ENCODE results near the gene NRGN. TPM values are rescaled to one million over a fixed set of nuclear protein-coding genes. Genes with fewer than 3 reads are reported as not detected.

The NRGN gene
- total RNA-seq, 1 donor from 2014 or later = not detected

- no peaks in the 10 kb centered on the region for H3K36me3 ChIP-seq (ENCODE audit: control insufficient read depth in 3 of 3, insufficient read depth in 3 of 3, low read length in 3 of 3)
- peaks cover 46 to 71% (median 63%) of the 10 kb centered on the region in 3 donors for H3K27me3 ChIP-seq (ENCODE audit: control insufficient read depth in 3 of 3, insufficient read depth in 3 of 3, low read length in 3 of 3)
- no peaks in the 10 kb centered on the region for H3K9me3 ChIP-seq (ENCODE audit: control insufficient read depth in 3 of 3, low read length in 3 of 3)
- H3K4me1 ChIP-seq (ENCODE audit: control insufficient read depth in 3 of 3, insufficient read depth in 3 of 3, low read length in 3 of 3) = peaks cover 20 to 23% (median 22%) of the 10 kb centered on the region in 3 donors
- no peak overlapping the region for H3K9ac ChIP-seq (ENCODE audit: low read depth in 1 of 3, low read length in 3 of 3)
- H3K4me3 ChIP-seq (ENCODE audit: low read length in 3 of 3) = no peak overlapping the region
- H3K27ac ChIP-seq (ENCODE audit: low read depth, low read length) = no peak overlapping the region
Measured at GRCh38 chr11:124747406-124748099, 7.8 kb downstream of the NRGN start.

GRCh38 chr11:124748100-124748418 is 8.3 kb downstream of the NRGN start:
- no peak overlapping the region for H3K27ac ChIP-seq (ENCODE audit: low read depth, low read length)
- H3K9ac ChIP-seq (ENCODE audit: low read depth in 1 of 3, low read length in 3 of 3) = no peak overlapping the region
- H3K36me3 ChIP-seq (ENCODE audit: control insufficient read depth in 3 of 3, insufficient read depth in 3 of 3, low read length in 3 of 3) = no peaks in the 10 kb centered on the region
- H3K9me3 ChIP-seq (ENCODE audit: control insufficient read depth in 3 of 3, low read length in 3 of 3) = no peaks in the 10 kb centered on the region
- peaks cover 20 to 23% (median 22%) of the 10 kb centered on the region in 3 donors for H3K4me1 ChIP-seq (ENCODE audit: control insufficient read depth in 3 of 3, insufficient read depth in 3 of 3, low read length in 3 of 3)
- no peak overlapping the region for H3K4me3 ChIP-seq (ENCODE audit: low read length in 3 of 3)
- H3K27me3 ChIP-seq (ENCODE audit: control insufficient read depth in 3 of 3, insufficient read depth in 3 of 3, low read length in 3 of 3) = peaks cover 42 to 69% (median 58%) of the 10 kb centered on the region in 3 donors

GRCh38 chr11:124748481-124749343 is 9.0 kb downstream of the NRGN start:
- H3K4me3 ChIP-seq (ENCODE audit: low read length in 3 of 3) = no peak overlapping the region
- H3K27ac ChIP-seq (ENCODE audit: low read depth, low read length) = no peak overlapping the region
- H3K9ac ChIP-seq (ENCODE audit: low read depth in 1 of 3, low read length in 3 of 3) = no peak overlapping the region
- peaks cover 42 to 63% (median 56%) of the 10 kb centered on the region in 3 donors for H3K27me3 ChIP-seq (ENCODE audit: control insufficient read depth in 3 of 3, insufficient read depth in 3 of 3, low read length in 3 of 3)
- no peaks in the 10 kb centered on the region for H3K9me3 ChIP-seq (ENCODE audit: control insufficient read depth in 3 of 3, low read length in 3 of 3)
- no peaks in the 10 kb centered on the region for H3K36me3 ChIP-seq (ENCODE audit: control insufficient read depth in 3 of 3, insufficient read depth in 3 of 3, low read length in 3 of 3)
- H3K4me1 ChIP-seq (ENCODE audit: control insufficient read depth in 3 of 3, insufficient read depth in 3 of 3, low read length in 3 of 3) = peaks cover 20 to 27% (median 22%) of the 10 kb centered on the region in 3 donors

- H3K27me3 ChIP-seq (ENCODE audit: control insufficient read depth in 3 of 3, insufficient read depth in 3 of 3, low read length in 3 of 3) = peaks cover 42 to 56% (median 51%) of the 10 kb centered on the region in 3 donors
- no peak overlapping the region for H3K27ac ChIP-seq (ENCODE audit: low read depth, low read length)
- no peaks in the 10 kb centered on the region for H3K9me3 ChIP-seq (ENCODE audit: control insufficient read depth in 3 of 3, low read length in 3 of 3)
- H3K9ac ChIP-seq (ENCODE audit: low read depth in 1 of 3, low read length in 3 of 3) = no peak overlapping the region
- no peak overlapping the region for H3K4me3 ChIP-seq (ENCODE audit: low read length in 3 of 3)
- peaks cover 0 to 5% (median 4%) of the 10 kb centered on the region in 3 donors for H3K36me3 ChIP-seq (ENCODE audit: control insufficient read depth in 3 of 3, insufficient read depth in 3 of 3, low read length in 3 of 3)
- peaks cover 20 to 34% (median 22%) of the 10 kb centered on the region in 3 donors for H3K4me1 ChIP-seq (ENCODE audit: control insufficient read depth in 3 of 3, insufficient read depth in 3 of 3, low read length in 3 of 3)
Measured at GRCh38 chr11:124749912-124750311, 10.2 kb downstream of the NRGN start.

GRCh38 chr11:124751391-124751740 is 11.6 kb downstream of the NRGN start:
- H3K4me1 ChIP-seq (ENCODE audit: control insufficient read depth in 3 of 3, insufficient read depth in 3 of 3, low read length in 3 of 3) = peaks cover 16 to 30% (median 20%) of the 10 kb centered on the region in 3 donors

GRCh38 chr11:124751741-124752470 is 12.2 kb downstream of the NRGN start, which contains the start of gene VSIG2:
Gene VSIG2, minus strand, starts transcription at chr11:124752255. Its CDS starts 118 bp downstream, at chr11:124752137.
- Histone ChIP-seq H3K36me3 (ENCODE audit: control insufficient read depth in 3 of 3, insufficient read depth in 3 of 3, low read length in 3 of 3) (peaks cover 0 to 8% (median 4%) of the 10 kb centered on the region in 3 donors), H3K27me3 (ENCODE audit: control insufficient read depth in 3 of 3, insufficient read depth in 3 of 3, low read length in 3 of 3) (peaks cover 34 to 49% (median 45%) of the 10 kb centered on the region in 3 donors), H3K4me3 (ENCODE audit: low read length in 3 of 3) (no peak within 1 kb of the TSS), H3K9me3 (ENCODE audit: control insufficient read depth in 3 of 3, low read length in 3 of 3) (no peaks in the 10 kb centered on the region), H3K9ac (ENCODE audit: low read depth in 1 of 3, low read length in 3 of 3) (no peak within 1 kb of the TSS), H3K27ac (ENCODE audit: low read depth, low read length) (no peak within 1 kb of the TSS), H3K4me1 (ENCODE audit: control insufficient read depth in 3 of 3, insufficient read depth in 3 of 3, low read length in 3 of 3) (peaks cover 14 to 31% (median 17%) of the 10 kb centered on the region in 3 donors)

More at GRCh38 chr11:124751391-124751740, 11.6 kb downstream of the NRGN start:
- Histone ChIP-seq H3K27ac (ENCODE audit: low read depth, low read length) (no peak overlapping the region), H3K27me3 (ENCODE audit: control insufficient read depth in 3 of 3, insufficient read depth in 3 of 3, low read length in 3 of 3) (peaks cover 34 to 48% (median 44%) of the 10 kb centered on the region in 3 donors), H3K36me3 (ENCODE audit: control insufficient read depth in 3 of 3, insufficient read depth in 3 of 3, low read length in 3 of 3) (peaks cover 0 to 8% (median 4%) of the 10 kb centered on the region in 3 donors), H3K4me3 (ENCODE audit: low read length in 3 of 3) (no peak overlapping the region), H3K9me3 (ENCODE audit: control insufficient read depth in 3 of 3, low read length in 3 of 3) (no peaks in the 10 kb centered on the region), H3K9ac (ENCODE audit: low read depth in 1 of 3, low read length in 3 of 3) (no peak overlapping the region)

GRCh38 chr11:124752471-124753102 is 12.8 kb downstream of the NRGN start:
- peaks cover 12 to 32% (median 14%) of the 10 kb centered on the region in 3 donors for H3K4me1 ChIP-seq (ENCODE audit: control insufficient read depth in 3 of 3, insufficient read depth in 3 of 3, low read length in 3 of 3)
- H3K9ac ChIP-seq (ENCODE audit: low read depth in 1 of 3, low read length in 3 of 3) = no peak overlapping the region
- H3K9me3 ChIP-seq (ENCODE audit: control insufficient read depth in 3 of 3, low read length in 3 of 3) = no peaks in the 10 kb centered on the region
- H3K36me3 ChIP-seq (ENCODE audit: control insufficient read depth in 3 of 3, insufficient read depth in 3 of 3, low read length in 3 of 3) = peaks cover 0 to 8% (median 4%) of the 10 kb centered on the region in 3 donors
- H3K27ac ChIP-seq (ENCODE audit: low read depth, low read length) = no peak overlapping the region
- H3K4me3 ChIP-seq (ENCODE audit: low read length in 3 of 3) = no peak overlapping the region
- H3K27me3 ChIP-seq (ENCODE audit: control insufficient read depth in 3 of 3, insufficient read depth in 3 of 3, low read length in 3 of 3) = peaks cover 39 to 51% (median 50%) of the 10 kb centered on the region in 3 donors

- Histone ChIP-seq H3K36me3 (ENCODE audit: control insufficient read depth in 3 of 3, insufficient read depth in 3 of 3, low read length in 3 of 3) (peaks cover 0 to 8% (median 4%) of the 10 kb centered on the region in 3 donors), H3K9ac (ENCODE audit: low read depth in 1 of 3, low read length in 3 of 3) (no peak overlapping the region), H3K27me3 (ENCODE audit: control insufficient read depth in 3 of 3, insufficient read depth in 3 of 3, low read length in 3 of 3) (peaks cover 42 to 54% (median 52%) of the 10 kb centered on the region in 3 donors), H3K4me3 (ENCODE audit: low read length in 3 of 3) (no peak overlapping the region), H3K27ac (ENCODE audit: low read depth, low read length) (no peak overlapping the region), H3K9me3 (ENCODE audit: control insufficient read depth in 3 of 3, low read length in 3 of 3) (no peaks in the 10 kb centered on the region), H3K4me1 (ENCODE audit: control insufficient read depth in 3 of 3, insufficient read depth in 3 of 3, low read length in 3 of 3) (peaks cover 11 to 34% (median 15%) of the 10 kb centered on the region in 3 donors)
Measured at GRCh38 chr11:124753205-124753604, 13.5 kb downstream of the NRGN start.

GRCh38 chr11:124753624-124754023 is 13.9 kb downstream of the NRGN start:
- H3K9me3 ChIP-seq (ENCODE audit: control insufficient read depth in 3 of 3, low read length in 3 of 3) = no peaks in the 10 kb centered on the region
- no peak overlapping the region for H3K27ac ChIP-seq (ENCODE audit: low read depth, low read length)
- peaks cover 0 to 8% (median 4%) of the 10 kb centered on the region in 3 donors for H3K36me3 ChIP-seq (ENCODE audit: control insufficient read depth in 3 of 3, insufficient read depth in 3 of 3, low read length in 3 of 3)
- H3K9ac ChIP-seq (ENCODE audit: low read depth in 1 of 3, low read length in 3 of 3) = no peak overlapping the region
- H3K27me3 ChIP-seq (ENCODE audit: control insufficient read depth in 3 of 3, insufficient read depth in 3 of 3, low read length in 3 of 3) = peaks cover 42 to 56% (median 53%) of the 10 kb centered on the region in 3 donors
- H3K4me3 ChIP-seq (ENCODE audit: low read length in 3 of 3) = no peak overlapping the region
- peaks cover 13 to 34% (median 19%) of the 10 kb centered on the region in 3 donors for H3K4me1 ChIP-seq (ENCODE audit: control insufficient read depth in 3 of 3, insufficient read depth in 3 of 3, low read length in 3 of 3)
